T-cell (primary cell): ENCODE measurements around the gene NOL12. TPM values are rescaled to one million over a fixed set of nuclear protein-coding genes. Genes with fewer than 3 reads are reported as not detected.

Source experiments
- ATAC-seq, 4 experiments: fragments of 200-7000 bp in 3 of 4; fragments of 150-1000 bp in 1 of 4; cut with Tn5 transposase; replicated peaks in 1 of 4; 1 replicate in 3 of 4; 2 replicates in 1 of 4; pipeline ENCODE4 v1.10.0; 2021; ENCODE audit warnings: moderate library complexity in 3 of 4, mild to moderate bottlenecking in 2 of 4, moderate number of reproducible peaks in 1 of 4
- CTCF ChIA-PET, 2 donors: fragments of 300-600 bp; sonication (Branson Sonifier 250); formaldehyde crosslinking; loops; one replicate each; lab custom pipeline; 2022; ENCODE audit warnings: antibody characterized with exemption in 2 of 2; lab: Charles Lee
- POLR2A ChIA-PET, 2 donors: fragments of 300-600 bp; sonication (Branson Sonifier 250); formaldehyde crosslinking; loops; one replicate each; lab custom pipeline; 2022; ENCODE audit warnings: antibody characterized with exemption in 2 of 2; lab: Charles Lee
- DNase-seq, 35 experiments: peaks; one replicate each; pipeline versions ENCODE4 v3.0.0 to v3.0.0-alpha.2; 2013 to 2023
- H3K27ac ChIP-seq: one replicate; pipeline ENCODE4 v1.5.1; 2013; ENCODE audit warnings: low read length
- H3K27me3 ChIP-seq, 2 experiments: replicated peaks in 1 of 2; 1 replicate in 1 of 2; 2 replicates in 1 of 2; pipeline versions ENCODE4 v1.6.1 to v1.7.0; 2013; ENCODE audit warnings: low read length in 1 of 2, mixed read lengths in 1 of 2; ENCODE audit not compliant: control insufficient read depth in 2 of 2, insufficient read depth in 2 of 2; ENCODE audit errors: extremely low read depth in 1 of 2
- H3K36me3 ChIP-seq, 2 donors: 1 replicate in 1 of 2; 2 replicates in 1 of 2; pipeline versions ENCODE4 v1.6.1 to v1.7.0; 2013; ENCODE audit warnings: low read length in 1 of 2; ENCODE audit not compliant: control insufficient read depth in 2 of 2, insufficient read depth in 1 of 2; ENCODE audit errors: extremely low read depth in 1 of 2
- H3K4me1 ChIP-seq, 2 experiments: 1 replicate in 1 of 2; 2 replicates in 1 of 2; pipeline versions ENCODE4 v1.6.1 to v1.7.0; 2013; ENCODE audit warnings: low read length in 2 of 2, mixed read lengths in 1 of 2; ENCODE audit not compliant: insufficient read depth in 2 of 2, control insufficient read depth in 1 of 2; ENCODE audit errors: extremely low read depth in 1 of 2
- H3K4me3 ChIP-seq, 2 donors: 1 replicate in 1 of 2; 2 replicates in 1 of 2; pipeline versions ENCODE4 v1.5.1 to v1.7.0; 2013; ENCODE audit warnings: mild to moderate bottlenecking in 2 of 2, low read length in 1 of 2, moderate library complexity in 1 of 2; ENCODE audit not compliant: control insufficient read depth in 1 of 2; ENCODE audit errors: extremely low read depth in 1 of 2
- H3K9me3 ChIP-seq: 2 replicates; pipeline ENCODE4 v1.7.0; 2013
- H3K27ac Mint-ChIP-seq, 2 donors: one replicate each; pipeline ENCODE4 v1.8.0; 2020 to 2021; ENCODE audit warnings: mild to moderate bottlenecking in 2 of 2, mixed read lengths in 2 of 2
- H3K27me3 Mint-ChIP-seq, 2 donors: one replicate each; pipeline ENCODE4 v1.8.0; 2021 to 2022; ENCODE audit warnings: mixed read lengths in 2 of 2
- H3K36me3 Mint-ChIP-seq: one replicate; pipeline ENCODE4 v1.8.0; 2021; ENCODE audit warnings: mixed read lengths
- H3K4me1 Mint-ChIP-seq, 3 donors: one replicate each; pipeline ENCODE4 v1.8.0; 2020 to 2022; ENCODE audit warnings: mixed read lengths in 3 of 3, mild to moderate bottlenecking in 1 of 3
- H3K4me3 Mint-ChIP-seq, 3 donors: one replicate each; pipeline ENCODE4 v1.8.0; 2020 to 2022; ENCODE audit warnings: mild to moderate bottlenecking in 3 of 3, mixed read lengths in 3 of 3, moderate library complexity in 3 of 3
- H3K9me3 Mint-ChIP-seq, 3 donors: one replicate each; pipeline ENCODE4 v1.8.0; 2020 to 2022; ENCODE audit warnings: mixed read lengths in 3 of 3
- WGBS: methylation state at CpG from one replicate; pipeline ENCODE4 v1.1.5; 2013; ENCODE audit warnings: missing lambda C conversion rate; ENCODE audit not compliant: insufficient coverage; 5-methylcytosine and 5-hydroxymethylcytosine counted together
- total RNA-seq, 35 experiments: library from RNA in 6 of 35; stranded (reverse) in 6 of 35; fragments of 120-200 nt in 1 of 35; gene quantifications; one replicate each; pipeline versions ENCODE4 v1.2.1 to v1.2.4 and lab custom pipeline; 2013 to 2026

Gene NOL12
- total RNA-seq, 5 donors from 2014 or later (not counting 1 experiment from before 2014, with no cell fraction given): 29.2 to 52.4 (median 47.5) TPM

GRCh38 chr22:37658133-37659065, 27.7 kb upstream of the NOL12 start, which contains the start of gene PDXP:
TSS of gene PDXP (plus strand) at chr22:37658723. CDS start at chr22:37658783, 60 bp downstream.
- H3K9me3 ChIP-seq: no peaks in the 10 kb centered on the region
- POLR2A ChIA-PET: interaction anchor here (0.7 to 1.5 kb wide), 8 partner anchors 10 to 579 kb away, joined by 3 to 14 read pairs (median 3); partner anchors contain the start of gene GGA1 (in 1 of the 2)
- Mint-ChIP-seq H3K9me3 (no peaks in the 10 kb centered on the region), H3K27me3 (no peaks in the 10 kb centered on the region), H3K27ac (peak within 1 kb of the TSS; percentile 89 to 98), H3K4me1 (peaks cover 40 to 42% (median 41%) of the 10 kb centered on the region in 3 donors), H3K36me3 (peaks cover 8% of the 10 kb centered on the region), H3K4me3 (peak within 1 kb of the TSS; percentile 81 to 85 (median 83))
- ATAC-seq: peak; percentile 92 to 94 (median 93)
- CTCF ChIA-PET: interaction anchor here (0.6 to 4.2 kb wide), 21 partner anchors 14 to 295 kb away, joined by 3 to 61 read pairs (median 5); partner anchors contain the start of genes C22orf23 (in 1 of the 2), GCAT (in 1 of the 2), GGA1 (in 1 of the 2) and LGALS1 (in 1 of the 2)
- peak; percentile 92 to 99 (median 96) for DNase-seq
- H3K27me3 ChIP-seq: no peaks in the 10 kb centered on the region
- under 1% methylated on average over 98 of the region's 101 CpGs for WGBS
- H3K4me3 ChIP-seq: peak within 1 kb of the TSS; percentile 54 to 84
- peaks cover 11 to 38% of the 10 kb centered on the region in 2 experiments for H3K4me1 ChIP-seq
- peak within 1 kb of the TSS; percentile 63 for H3K27ac ChIP-seq
- H3K36me3 ChIP-seq: peaks cover 13 to 16% of the 10 kb centered on the region in 2 donors

GRCh38 chr22:37659066-37659896, 26.9 kb upstream of the NOL12 start:
- Mint-ChIP-seq H3K9me3 (no peaks in the 10 kb centered on the region), H3K27me3 (no peaks in the 10 kb centered on the region), H3K4me3 (peak overlapping the region; percentile 74 to 81 (median 78)), H3K36me3 (peaks cover 4% of the 10 kb centered on the region), H3K27ac (peak overlapping the region; percentile 9 to 23), H3K4me1 (peaks cover 40 to 42% (median 42%) of the 10 kb centered on the region in 3 donors)
- H3K4me3 ChIP-seq: peak overlapping the region; percentile 54 to 84
- peaks cover 11 to 38% of the 10 kb centered on the region in 2 experiments for H3K4me1 ChIP-seq
- no peaks in the 10 kb centered on the region for H3K9me3 ChIP-seq
- ATAC-seq (peak in 2 of 4 experiments; percentile 6 to 13), DNase-seq (no peak)
- no peaks in the 10 kb centered on the region for H3K27me3 ChIP-seq
- no peak overlapping the region for H3K27ac ChIP-seq
- POLR2A ChIA-PET: no interaction called here
- peaks cover 5 to 8% of the 10 kb centered on the region in 2 donors for H3K36me3 ChIP-seq
- CTCF ChIA-PET: interaction anchor here in 1 of 2 donors (0.6 to 4.2 kb wide), 10 partner anchors 13 to 130 kb away, joined by 3 to 61 read pairs (median 7); partner anchors contain the start of genes LGALS1 and NOL12
- WGBS: 2% methylated on average over 63 of the region's 68 CpGs

DNA sequence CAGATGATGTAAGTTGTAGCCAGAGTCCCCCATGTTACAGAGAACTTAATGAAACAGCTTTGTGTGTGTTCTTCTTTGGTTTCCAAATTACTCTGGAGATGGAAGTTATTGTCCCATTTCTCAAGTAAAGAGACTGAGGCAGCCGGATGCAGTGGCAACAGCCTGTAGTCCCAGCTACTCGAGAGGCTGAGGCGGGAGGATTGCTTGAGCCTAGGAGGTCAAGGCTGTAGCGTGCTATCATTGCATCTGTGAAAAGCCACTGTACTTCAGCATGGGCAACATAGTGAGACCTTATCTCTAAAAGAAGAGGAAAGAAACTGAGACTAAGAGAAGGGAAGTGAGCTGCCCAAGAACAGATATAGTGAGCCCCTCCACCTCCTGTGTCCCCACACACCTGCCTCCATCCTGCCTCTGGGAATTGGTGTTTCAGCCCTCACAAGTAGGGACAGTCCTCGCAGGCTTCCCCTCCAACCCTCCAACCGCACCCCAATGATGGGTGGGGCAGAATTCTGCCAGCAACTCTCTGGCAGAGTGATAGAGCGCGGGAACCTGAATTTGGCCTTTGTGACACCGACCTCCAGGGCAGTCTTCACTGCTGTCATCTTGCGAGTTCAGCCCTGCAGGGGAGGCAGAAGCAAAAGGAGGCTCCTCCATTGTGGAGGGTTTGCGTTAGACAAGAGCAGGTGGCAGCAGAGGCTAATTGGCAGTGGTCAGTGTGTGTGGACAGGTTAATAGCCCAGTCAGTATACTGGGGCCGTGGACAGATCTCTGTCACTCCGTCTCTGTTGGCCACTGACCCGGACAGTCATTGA, 26.0 kb upstream of the NOL12 start:
- no peak for ATAC-seq
- H3K4me3 ChIP-seq: peak overlapping the region; percentile 54 to 84
- 70% methylated on average over 13 of the region's 14 CpGs for WGBS

GRCh38 chr22:37660709-37661045, 25.5 kb upstream of the NOL12 start:
- Mint-ChIP-seq H3K4me3 (peak overlapping the region; percentile 41 to 81 (median 78)), H3K27me3 (no peaks in the 10 kb centered on the region), H3K36me3 (no peaks in the 10 kb centered on the region), H3K9me3 (no peaks in the 10 kb centered on the region), H3K4me1 (peaks cover 40 to 42% (median 42%) of the 10 kb centered on the region in 3 donors), H3K27ac (no peak overlapping the region)
- no peak overlapping the region for H3K4me3 ChIP-seq
- peaks cover 4 to 9% of the 10 kb centered on the region in 2 donors for H3K36me3 ChIP-seq
- H3K27me3 ChIP-seq: no peaks in the 10 kb centered on the region
- no peak for DNase-seq
- ChIA-PET CTCF (interaction anchor here in 1 of 2 donors (0.6 to 4.2 kb wide), 2 partner anchors 18 to 21 kb away, joined by 6 to 39 read pairs; no protein-coding TSS in a partner anchor), POLR2A (interaction anchor here in 1 of 2 donors (0.6 kb wide), 1 partner anchor 1133 kb away, joined by 3 read pairs; no protein-coding TSS in a partner anchor)
- 100% methylated on average over 1 of the region's 2 CpGs for WGBS
- no peak overlapping the region for H3K27ac ChIP-seq
- H3K9me3 ChIP-seq: no peaks in the 10 kb centered on the region
- peaks cover 11 to 38% of the 10 kb centered on the region in 2 experiments for H3K4me1 ChIP-seq
- ATAC-seq: no peak

More for the DNA sequence above, 26.0 kb upstream of the NOL12 start:
- ChIA-PET POLR2A (interaction anchor here in 1 of 2 donors (0.6 kb wide), 1 partner anchor 1133 kb away, joined by 3 read pairs; no protein-coding TSS in a partner anchor), CTCF (interaction anchor here in 1 of 2 donors (0.6 to 4.2 kb wide), 2 partner anchors 17 to 22 kb away, joined by 6 to 39 read pairs; no protein-coding TSS in a partner anchor)
- H3K36me3 Mint-ChIP-seq: no peaks in the 10 kb centered on the region
- Histone ChIP-seq H3K4me1 (peaks cover 11 to 38% of the 10 kb centered on the region in 2 experiments), H3K27me3 (no peaks in the 10 kb centered on the region), H3K27ac (no peak overlapping the region), H3K9me3 (no peaks in the 10 kb centered on the region), H3K36me3 (peaks cover 2 to 4% of the 10 kb centered on the region in 2 donors)
- peak overlapping the region; percentile 9 to 23 for H3K27ac Mint-ChIP-seq
- H3K9me3 Mint-ChIP-seq: no peaks in the 10 kb centered on the region
- DNase-seq: no peak
- peaks cover 40 to 42% (median 42%) of the 10 kb centered on the region in 3 donors for H3K4me1 Mint-ChIP-seq
- no peaks in the 10 kb centered on the region for H3K27me3 Mint-ChIP-seq
- peak overlapping the region; percentile 74 to 81 (median 78) for H3K4me3 Mint-ChIP-seq

DNA sequence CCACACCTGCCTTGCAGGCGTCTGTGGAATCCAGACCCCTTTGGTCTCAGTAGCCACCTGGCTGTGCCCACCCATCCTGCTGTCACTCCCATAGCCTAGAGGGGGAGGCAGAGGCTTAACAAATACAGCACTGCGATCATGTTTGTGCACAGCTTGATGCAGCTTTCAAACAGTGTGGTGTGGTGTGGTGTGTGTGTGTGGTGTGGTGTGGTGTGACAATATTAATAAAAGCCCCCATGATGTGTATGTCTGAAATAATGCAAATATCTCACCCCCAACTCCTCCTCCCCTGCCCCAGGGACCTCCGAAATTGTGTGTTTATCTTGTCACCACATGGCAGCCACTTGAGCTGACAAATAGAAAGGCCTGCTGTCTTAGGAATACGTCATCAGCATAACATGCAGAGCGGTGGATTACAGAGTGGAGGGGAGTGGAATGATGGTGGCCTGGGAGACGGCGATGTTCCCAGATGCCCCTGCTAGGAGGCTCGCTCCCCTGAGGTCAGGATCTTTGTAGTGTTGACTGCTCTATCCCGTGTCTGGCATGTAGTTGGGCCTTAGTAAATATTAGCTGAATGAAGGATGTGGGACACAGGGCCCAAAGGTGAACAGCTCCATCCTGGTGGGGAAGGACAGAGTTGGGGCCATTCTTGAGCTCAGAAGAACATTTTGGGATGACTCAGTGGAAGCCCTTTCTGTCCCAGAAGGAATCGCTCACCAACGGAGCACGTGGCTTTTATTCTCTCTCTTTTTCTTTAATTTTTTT, 24.8 kb upstream of the NOL12 start:
- CTCF ChIA-PET: interaction anchor here (0.6 to 4.2 kb wide), 11 partner anchors 11 to 284 kb away, joined by 3 to 39 read pairs (median 4); partner anchors contain the start of gene LGALS1 (in 1 of the 2)
- Histone ChIP-seq H3K9me3 (no peaks in the 10 kb centered on the region), H3K27ac (no peak overlapping the region), H3K4me3 (no peak overlapping the region), H3K36me3 (peaks cover 8 to 11% of the 10 kb centered on the region in 2 donors), H3K27me3 (no peaks in the 10 kb centered on the region), H3K4me1 (peaks cover 11 to 38% of the 10 kb centered on the region in 2 experiments)
- peaks cover 40 to 42% (median 42%) of the 10 kb centered on the region in 3 donors for H3K4me1 Mint-ChIP-seq
- POLR2A ChIA-PET: interaction anchor here in 1 of 2 donors (0.7 kb wide), 1 partner anchor 16 kb away, joined by 3 read pairs; no protein-coding TSS in a partner anchor
- H3K27ac Mint-ChIP-seq: peak overlapping the region; percentile 6 to 59
- ATAC-seq (no peak), DNase-seq (peak in 5 of 35 experiments; percentile 29 to 60 (median 45))
- no peaks in the 10 kb centered on the region for H3K27me3 Mint-ChIP-seq
- peaks cover 4% of the 10 kb centered on the region for H3K36me3 Mint-ChIP-seq
- peak overlapping the region in 2 of 3 donors; percentile 2 to 5 for H3K4me3 Mint-ChIP-seq
- no peaks in the 10 kb centered on the region for H3K9me3 Mint-ChIP-seq
- WGBS: 80% methylated on average over 7 of the region's 12 CpGs
